HK-2 (cell line): Measurements from ENCODE around the gene SLC39A5.
A peak's percentile ranks its signal among the peaks of the same experiment; 100 is the strongest.
"Not testable (repeated sequence)": the region's sequence is repeated elsewhere in the genome, so short reads cannot be mapped to it uniquely, and the experiment has no call there.

Source experiments
- DNase-seq: peaks from one replicate; pipeline ENCODE4 v3.0.0-alpha.2; 2018; ENCODE audit not compliant: unreplicated experiment

The SLC39A5 gene

GRCh38 chr12:56247923-56248322, 18.1 kb downstream of the SLC39A5 start:
- no peak for DNase-seq

DNA sequence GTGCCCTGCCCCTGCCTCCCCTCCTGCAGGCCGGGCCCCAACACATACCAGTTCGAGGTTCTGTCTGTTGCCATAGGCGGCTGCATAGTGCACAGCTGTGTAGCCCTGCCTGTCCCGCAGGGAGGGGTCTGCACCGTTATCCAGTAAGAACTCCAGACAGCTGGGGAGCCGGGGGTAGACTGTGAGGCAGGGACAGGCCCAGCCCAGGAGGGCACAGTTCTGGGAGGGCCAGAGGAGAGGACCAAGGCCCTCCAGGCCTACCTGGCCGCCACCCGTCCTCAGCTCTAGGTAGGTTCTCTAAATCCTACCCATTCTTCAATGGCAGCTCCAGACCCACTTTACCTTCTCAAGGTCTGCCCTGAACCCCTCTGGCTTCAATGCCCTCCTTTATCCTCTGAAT, 18.9 kb downstream of the SLC39A5 start:
- DNase-seq: no peak

- DNase-seq: no peak
These were observed 22.8 kb downstream of the SLC39A5 start for GRCh38 chr12:56252649-56253048.

DNA sequence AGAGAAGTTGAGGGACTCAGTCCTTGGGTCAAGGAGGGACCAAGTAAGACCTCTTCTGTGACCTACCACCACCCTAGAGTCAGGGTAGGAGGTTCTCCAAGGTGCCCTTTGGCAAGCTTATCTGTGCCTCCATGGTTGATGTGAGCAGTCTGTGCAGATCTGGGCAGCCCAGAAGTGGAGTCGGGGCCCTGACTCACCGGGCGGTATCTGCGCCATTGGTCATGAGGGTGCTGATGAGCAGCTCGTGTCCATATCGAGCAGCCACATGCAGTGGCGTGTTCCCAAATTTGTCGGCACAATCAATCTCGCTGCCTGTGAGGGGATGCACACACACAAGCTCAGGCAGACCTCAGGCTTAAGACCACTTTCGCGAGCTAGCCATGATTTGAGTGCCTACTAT, 23.2 kb downstream of the SLC39A5 start:
- DNase-seq: no peak

- DNase-seq: no peak
These were observed 25.8 kb downstream of the SLC39A5 start for GRCh38 chr12:56255671-56256070.

GRCh38 chr12:56256326-56256960, 26.6 kb downstream of the SLC39A5 start:
- no peak for DNase-seq

DNA sequence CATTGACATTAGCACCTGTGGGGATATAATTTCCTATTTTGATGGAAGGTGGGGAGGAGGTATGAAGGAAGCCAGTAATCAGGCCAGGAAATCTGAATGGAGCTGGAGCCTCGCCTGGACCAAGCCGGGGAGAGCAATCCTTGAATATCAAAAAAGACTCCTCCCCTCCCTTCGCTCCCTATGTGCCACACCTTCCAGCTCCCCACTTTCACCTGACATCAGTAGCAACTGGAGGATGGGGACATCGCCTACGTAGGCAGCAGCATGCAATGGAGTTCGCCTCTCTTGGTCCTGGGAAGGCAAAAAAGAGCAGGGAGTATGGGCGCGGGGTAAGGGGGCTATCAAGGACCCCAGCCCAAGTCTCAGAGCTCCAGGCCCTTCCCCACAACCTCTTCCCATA, 27.2 kb downstream of the SLC39A5 start:
- no peak for DNase-seq

GRCh38 chr12:56257491-56258067, 27.7 kb downstream of the SLC39A5 start:
- peak; percentile 56 for DNase-seq

GRCh38 chr12:56258068-56258819, 28.4 kb downstream of the SLC39A5 start, which contains the start of gene ANKRD52:
Gene ANKRD52, minus strand, starts transcription at chr12:56258384. Its CDS starts 115 bp downstream, at chr12:56258269.
- peak; percentile 76 for DNase-seq

DNA sequence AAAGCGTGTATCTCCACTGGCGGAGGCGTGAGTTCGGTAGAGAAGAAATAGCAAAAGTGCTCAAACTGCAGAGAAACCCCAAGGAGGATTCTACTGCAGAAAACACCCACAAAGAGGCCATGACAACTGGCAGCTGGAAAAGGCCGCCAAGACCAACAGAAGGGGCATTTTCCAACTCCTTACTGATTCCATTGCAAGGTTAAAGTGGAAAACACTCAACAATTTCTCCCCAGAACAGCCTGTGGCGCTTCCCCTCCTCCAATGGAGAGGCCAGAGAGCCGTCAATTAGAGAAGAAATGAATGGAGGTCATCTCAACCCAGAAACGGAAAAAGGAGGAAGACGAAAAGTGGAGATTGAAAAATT, 29.0 kb downstream of the SLC39A5 start:
- no peak for DNase-seq

GRCh38 chr12:56260380-56260779, 30.5 kb downstream of the SLC39A5 start:
- no peak for DNase-seq

GRCh38 chr12:56260921-56261320, 31.1 kb downstream of the SLC39A5 start:
- no peak for DNase-seq

- DNase-seq: peak; percentile 71
These were observed 31.8 kb downstream of the SLC39A5 start for GRCh38 chr12:56261503-56262232.

GRCh38 chr12:56262955-56263354, 33.1 kb downstream of the SLC39A5 start:
- DNase-seq: not testable (repeated sequence)

DNA sequence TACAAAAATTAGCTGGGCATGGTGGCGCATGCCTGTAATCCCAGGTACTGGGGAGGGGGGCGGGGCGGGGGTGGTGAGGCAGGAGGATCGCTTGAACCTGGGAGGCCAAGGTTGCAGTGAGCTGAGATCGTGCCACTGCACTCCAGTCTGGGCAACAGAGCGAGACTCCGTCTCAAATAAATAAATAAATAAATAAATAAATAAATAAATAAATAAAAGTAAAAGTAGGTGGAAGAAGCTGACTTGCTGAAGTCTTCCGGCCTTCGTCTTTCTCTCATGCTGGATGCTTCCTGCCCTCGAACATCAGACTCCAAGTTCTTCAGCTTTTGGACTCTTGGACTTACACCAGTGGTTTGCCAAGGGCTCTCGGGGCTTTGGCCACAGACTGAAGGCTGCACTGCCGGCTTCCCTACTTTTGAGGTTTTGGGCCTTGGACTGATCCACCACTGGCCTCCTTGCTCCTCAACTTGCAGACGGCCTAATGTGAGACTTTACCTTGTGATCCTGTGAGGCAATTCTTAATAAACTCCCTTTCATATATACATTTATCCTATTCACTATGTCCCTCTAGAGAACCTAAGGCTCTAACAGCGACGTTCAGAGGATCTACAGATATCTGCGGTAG, 36.3 kb downstream of the SLC39A5 start:
- not testable (repeated sequence) for DNase-seq

DNA sequence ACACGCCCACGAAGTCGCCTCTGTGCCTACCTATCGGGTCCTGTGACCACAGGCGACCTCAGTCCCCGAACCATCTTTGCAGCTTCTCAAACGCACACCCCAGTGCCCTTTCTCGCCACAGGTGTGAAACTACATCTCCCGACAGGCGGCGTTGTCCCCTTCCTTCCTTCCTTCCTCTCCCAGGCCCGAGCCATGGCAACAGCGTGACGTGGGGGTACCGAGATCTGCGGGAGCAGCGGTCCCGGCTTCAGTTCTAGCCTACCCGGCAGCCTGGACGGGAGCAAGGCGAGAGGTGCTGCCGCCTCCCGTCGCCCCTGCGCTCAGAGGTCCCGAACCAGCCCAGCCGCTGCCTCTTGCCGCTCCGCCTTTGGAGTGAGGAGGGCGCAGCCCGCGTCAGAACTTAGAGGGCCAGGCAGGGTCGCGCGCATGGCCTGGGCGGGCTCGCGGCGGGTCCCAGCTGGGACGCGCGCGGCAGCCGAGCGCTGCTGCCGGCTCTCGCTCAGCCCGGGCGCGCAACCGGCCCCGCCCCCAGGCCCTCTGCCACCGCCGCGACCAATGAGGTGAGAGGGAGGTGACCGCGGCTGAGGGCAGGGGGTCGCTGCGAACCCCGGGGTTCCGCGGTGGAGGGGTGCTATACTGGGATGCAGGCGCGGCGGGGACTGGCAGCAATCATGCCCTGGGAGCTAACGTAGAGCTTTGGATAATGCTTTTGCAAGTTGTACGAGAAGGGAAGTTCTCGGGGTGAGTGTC, 37.0 kb downstream of the SLC39A5 start, which contains the start of gene COQ10A:
COQ10A (plus strand) TSS at position 250 of the 750 bp plus-strand sequence; CDS start at position 427, 177 bp downstream.
- DNase-seq: peak; percentile 85

DNA sequence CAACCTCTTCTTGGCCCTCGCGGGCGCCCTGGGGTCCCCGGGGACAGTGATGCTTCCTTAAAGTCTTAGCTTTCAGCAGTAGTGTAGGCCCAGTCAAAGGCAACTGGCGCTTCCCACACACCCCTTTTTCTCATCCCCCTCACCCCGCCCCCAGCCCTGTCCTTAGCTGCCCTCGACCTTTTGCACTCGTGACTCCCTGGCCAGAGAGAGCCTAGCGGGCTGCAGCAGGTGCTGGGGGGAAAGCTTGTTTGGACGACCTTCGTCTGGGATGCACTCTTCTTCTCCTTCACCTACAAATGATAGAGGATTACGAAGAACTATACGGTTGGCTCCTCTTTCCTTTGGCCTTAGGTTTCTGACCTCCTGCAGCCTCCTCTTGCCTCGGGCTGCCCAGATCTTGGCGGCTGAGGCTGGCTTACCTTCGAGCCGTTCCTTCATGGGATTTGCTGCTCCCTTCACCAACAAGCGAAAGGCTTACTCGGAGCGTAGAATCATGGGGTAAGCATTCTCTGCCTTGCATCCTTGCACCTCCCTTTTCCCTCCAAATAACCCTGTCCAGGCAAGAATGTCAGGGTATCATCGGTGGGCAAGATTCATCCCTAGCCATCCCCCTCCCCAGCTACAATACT, 37.7 kb downstream of the SLC39A5 start:
- no peak for DNase-seq

- DNase-seq: no peak
These were observed 41.2 kb downstream of the SLC39A5 start for GRCh38 chr12:56271031-56271430.

GRCh38 chr12:56272468-56272867, 42.6 kb downstream of the SLC39A5 start:
- DNase-seq: not testable (repeated sequence)

- no peak for DNase-seq
These were observed 44.4 kb downstream of the SLC39A5 start for GRCh38 chr12:56274299-56274698.

- no peak for DNase-seq
These were observed 49.1 kb downstream of the SLC39A5 start for GRCh38 chr12:56278905-56279304.
